B cell (primary cell): ENCODE results near the gene ROR2. TPM values are rescaled to one million over a fixed set of nuclear protein-coding genes. Genes with fewer than 3 reads are reported as not detected.
"Not testable (repeated sequence)": the region's sequence is repeated elsewhere in the genome, so short reads cannot be mapped to it uniquely, and the experiment has no call there.

Experiments
- ATAC-seq: fragments of 200-7000 bp; cut with Tn5 transposase; one replicate; pipeline ENCODE4 v1.10.0; 2021; ENCODE audit warnings: low read depth, mild to moderate bottlenecking, moderate number of reproducible peaks, moderate library complexity
- CTCF ChIA-PET: fragments of 350-600 bp; sonication (Branson Sonifier 250); formaldehyde crosslinking; loops from one replicate; lab custom pipeline; 2021; ENCODE audit warnings: antibody characterized with exemption, inconsistent platforms; lab: Charles Lee
- POLR2A ChIA-PET: fragments of 350-600 bp; sonication (Branson Sonifier 250); formaldehyde crosslinking; loops from one replicate; lab custom pipeline; 2021; ENCODE audit warnings: antibody characterized with exemption; lab: Charles Lee
- DNase-seq: peaks from one replicate; pipeline ENCODE4 v3.0.0; 2013
- H2AFZ ChIP-seq: 2 replicates; pipeline ENCODE4 v1.6.1; 2012; ENCODE audit warnings: mild to moderate bottlenecking, low read depth, low read length; ENCODE audit not compliant: insufficient read depth, poor library complexity, severe bottlenecking
- H3K27ac ChIP-seq, 2 donors: 1 replicate in 1 of 2; 2 replicates in 1 of 2; pipeline ENCODE4 v1.5.1; 2012 to 2013; ENCODE audit warnings: low read length in 2 of 2, mild to moderate bottlenecking in 2 of 2, moderate library complexity in 1 of 2
- H3K27me3 ChIP-seq, 4 experiments: fragments of 200-600 bp in 1 of 4; sonication (generic) in 1 of 4; replicated peaks in 1 of 4; 1 replicate in 2 of 4; 2 replicates in 2 of 4; pipeline versions ENCODE4 v1.6.1 to v1.7.0; 2013 to 2016; ENCODE audit warnings: low read length in 3 of 4, mild to moderate bottlenecking in 2 of 4, mixed read lengths in 1 of 4, moderate library complexity in 1 of 4; ENCODE audit not compliant: insufficient read depth in 4 of 4, control insufficient read depth in 3 of 4; ENCODE audit errors: control extremely low read depth in 1 of 4
- H3K36me3 ChIP-seq, 2 experiments: replicated peaks in 1 of 2; 1 replicate in 1 of 2; 2 replicates in 1 of 2; pipeline versions ENCODE4 v1.6.1 to v1.7.1; 2013; ENCODE audit warnings: low read length in 1 of 2; ENCODE audit not compliant: insufficient read depth in 2 of 2, control insufficient read depth in 1 of 2; ENCODE audit errors: control extremely low read depth in 1 of 2, extremely low read depth in 1 of 2
- H3K4me1 ChIP-seq, 2 donors: fragments of 200-600 bp in 1 of 2; sonication (generic) in 1 of 2; 1 replicate in 1 of 2; 2 replicates in 1 of 2; pipeline versions ENCODE4 v1.5.1 to v1.6.1; 2013 to 2017; ENCODE audit warnings: low read length in 2 of 2; ENCODE audit not compliant: control insufficient read depth in 2 of 2, insufficient read depth in 2 of 2
- H3K4me2 ChIP-seq: replicated peaks from 2 replicates; pipeline ENCODE3; 2012; ENCODE audit warnings: mild to moderate bottlenecking, low read depth, low read length; ENCODE audit not compliant: poor library complexity, severe bottlenecking
- H3K4me3 ChIP-seq, 5 experiments: fragments of 200-600 bp in 1 of 5; sonication (generic) in 1 of 5; 1 replicate in 3 of 5; 2 replicates in 2 of 5; pipeline versions ENCODE4 v1.5.1 to v1.7.0; 2011 to 2016; ENCODE audit warnings: low read length in 4 of 5, mild to moderate bottlenecking in 4 of 5, low read depth in 2 of 5, control low read depth in 1 of 5, moderate library complexity in 1 of 5; ENCODE audit not compliant: insufficient read depth in 1 of 5; ENCODE audit errors: control extremely low read depth in 1 of 5, extremely low read depth in 1 of 5
- H3K79me2 ChIP-seq: fragments of 200-600 bp; sonication (generic); one replicate; pipeline ENCODE4 v1.6.0; 2016; ENCODE audit warnings: low read length; ENCODE audit not compliant: control insufficient read depth, insufficient read depth
- H3K9ac ChIP-seq: fragments of 200-600 bp; sonication (generic); 2 replicates; pipeline ENCODE4 v1.6.1; 2017; ENCODE audit warnings: mild to moderate bottlenecking, low read length, moderate library complexity
- H3K9me3 ChIP-seq, 3 donors: one replicate each; pipeline versions ENCODE4 v1.6.1 to v1.7.1; 2013; ENCODE audit warnings: low read length in 2 of 3; ENCODE audit not compliant: control insufficient read depth in 2 of 3, insufficient read depth in 1 of 3; ENCODE audit errors: control extremely low read depth in 1 of 3
- H4K20me1 ChIP-seq: 2 replicates; pipeline ENCODE4 v1.6.0; 2012; ENCODE audit warnings: mild to moderate bottlenecking, low read length; ENCODE audit not compliant: insufficient read depth, control insufficient read depth, poor library complexity, severe bottlenecking
- H3K27ac Mint-ChIP-seq: one replicate; pipeline ENCODE4 v1.8.0; 2021; ENCODE audit warnings: mixed read lengths
- H3K27me3 Mint-ChIP-seq: one replicate; pipeline ENCODE4 v1.8.0; 2021; ENCODE audit warnings: mixed read lengths
- H3K4me1 Mint-ChIP-seq: one replicate; pipeline ENCODE4 v1.8.0; 2021; ENCODE audit warnings: mixed read lengths
- H3K4me3 Mint-ChIP-seq: one replicate; pipeline ENCODE4 v1.8.0; 2021; ENCODE audit warnings: mixed read lengths
- H3K9me3 Mint-ChIP-seq: one replicate; pipeline ENCODE4 v1.8.0; 2022; ENCODE audit warnings: mixed read lengths; ENCODE audit not compliant: insufficient read depth
- WGBS: methylation state at CpG from one replicate; pipeline ENCODE4 v1.1.5; 2013; ENCODE audit warnings: missing lambda C conversion rate; ENCODE audit not compliant: insufficient coverage; 5-methylcytosine and 5-hydroxymethylcytosine counted together
- intact Hi-C: fragments of 100-400 bp; cut with micrococcal nuclease; formaldehyde crosslinking; loops from one replicate; pipeline ENCODE4 v1.10.0; 2022
- polyA plus RNA-seq: library from polyadenylated mRNA; depleted of rRNA; stranded (reverse); fragments of >200 nt; gene quantifications from 2 replicates; pipeline ENCODE4 v1.2.3, GENCODE V29; 2012
- total RNA-seq, 2 donors: library from RNA; stranded (reverse); fragments of 120-200 nt in 1 of 2; gene quantifications; 1 replicate in 1 of 2; 2 replicates in 1 of 2; pipeline versions ENCODE4 v1.2.3 to v1.2.4, GENCODE V29; 2013 to 2022

Gene ROR2
- total and polyA plus RNA-seq, 2 donors (not counting 1 experiment from before 2014, with no cell fraction given), result 0.21 to 0.49 TPM

DNA sequence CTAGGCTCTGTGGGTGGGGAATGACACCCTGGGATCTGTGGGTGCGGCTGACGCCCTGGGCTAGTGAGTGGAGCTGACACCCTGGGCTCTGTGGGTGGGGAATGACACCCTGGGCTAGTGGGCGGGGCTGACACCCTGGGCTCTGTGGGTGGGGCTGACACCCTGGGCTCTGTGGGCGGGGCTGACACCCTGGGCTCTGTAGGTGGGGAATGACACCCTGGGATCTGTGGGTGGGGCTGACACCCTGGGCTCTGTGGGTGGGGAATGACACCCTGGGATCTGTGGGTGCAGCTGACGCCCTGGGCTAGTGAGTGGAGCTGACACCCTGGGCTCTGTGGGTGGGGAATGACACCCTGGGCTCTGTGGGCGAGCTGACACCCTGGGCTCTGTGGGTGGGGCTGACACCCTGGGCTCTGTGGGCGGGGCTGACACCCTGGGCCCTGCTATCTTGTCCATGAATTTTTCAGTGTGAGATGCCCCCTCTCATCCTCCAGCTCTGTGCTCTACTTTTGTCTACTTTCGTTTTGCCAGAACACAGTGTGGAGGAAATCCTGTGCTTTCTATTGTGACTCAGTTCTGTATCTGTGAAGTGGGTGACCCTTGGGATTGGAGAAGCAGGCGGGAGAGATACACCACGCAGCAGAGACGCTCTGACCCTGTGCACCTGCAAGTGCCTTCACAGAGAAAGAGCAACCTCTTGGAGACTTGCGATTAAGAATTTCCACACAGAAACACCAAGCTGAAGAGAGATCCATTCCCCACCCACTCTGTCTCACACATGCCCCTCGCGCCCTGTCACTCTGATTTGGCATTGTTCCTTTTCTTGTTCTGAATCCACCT, 151.5 kb downstream of the ROR2 start:
- H3K9me3 Mint-ChIP-seq, POLR2A ChIA-PET, H3K36me3 ChIP-seq, intact Hi-C loops, H3K27ac Mint-ChIP-seq, H3K27me3 ChIP-seq, H4K20me1 ChIP-seq, CTCF ChIA-PET, H3K79me2 ChIP-seq, H3K27me3 Mint-ChIP-seq, H3K9me3 ChIP-seq, H3K9ac ChIP-seq: not testable (repeated sequence)
- peak overlapping the region; percentile 37 for H3K4me2 ChIP-seq
- Mint-ChIP-seq H3K4me3 (peak overlapping the region; percentile 69), H3K4me1 (peaks cover 13% of the 10 kb centered on the region)
- peaks cover 0 to 12% of the 10 kb centered on the region in 2 donors for H3K4me1 ChIP-seq
- peak overlapping the region in 1 of 2 donors; percentile 12 for H3K27ac ChIP-seq
- DNase-seq (peak; percentile 12), ATAC-seq (peak; percentile 28)
- H2AFZ ChIP-seq, result peak overlapping the region; percentile 42
- 65% methylated on average over 10 of the region's 14 CpGs for WGBS
- H3K4me3 ChIP-seq, result peak overlapping the region in 1 of 5 experiments; percentile 29

DNA sequence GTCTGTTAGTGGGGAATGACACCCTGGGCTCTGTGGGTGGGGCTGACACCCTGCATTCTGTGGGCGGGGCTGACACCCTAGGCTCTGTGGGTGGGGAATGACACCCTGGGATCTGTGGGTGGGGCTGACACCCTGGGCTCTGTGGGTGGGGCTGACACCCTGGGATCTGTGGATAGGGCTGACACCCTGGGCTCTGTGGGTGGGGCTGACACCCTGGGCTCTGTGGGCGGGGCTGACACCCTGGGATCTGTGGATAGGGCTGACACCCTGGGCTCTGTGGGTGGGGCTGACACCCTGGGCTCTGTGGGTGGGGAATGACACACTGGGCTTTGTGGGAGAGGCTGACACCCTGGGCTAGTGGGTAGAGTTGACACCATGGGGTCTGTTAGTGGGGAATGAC, 152.5 kb downstream of the ROR2 start:
- H3K27me3 ChIP-seq, H2AFZ ChIP-seq, ATAC-seq, CTCF ChIA-PET, intact Hi-C loops, H3K4me2 ChIP-seq, H3K36me3 ChIP-seq, H3K79me2 ChIP-seq, H3K27me3 Mint-ChIP-seq, H3K9ac ChIP-seq, H3K4me3 ChIP-seq, H3K9me3 Mint-ChIP-seq, H3K9me3 ChIP-seq, H3K4me3 Mint-ChIP-seq, POLR2A ChIA-PET, H4K20me1 ChIP-seq, H3K27ac Mint-ChIP-seq, H3K27ac ChIP-seq, DNase-seq: not testable (repeated sequence)
- H3K4me1 ChIP-seq, result peaks cover 0 to 12% of the 10 kb centered on the region in 2 donors
- WGBS, result no CpG with 5 or more reads among the region's 2 CpGs
- H3K4me1 Mint-ChIP-seq, result peaks cover 13% of the 10 kb centered on the region

DNA sequence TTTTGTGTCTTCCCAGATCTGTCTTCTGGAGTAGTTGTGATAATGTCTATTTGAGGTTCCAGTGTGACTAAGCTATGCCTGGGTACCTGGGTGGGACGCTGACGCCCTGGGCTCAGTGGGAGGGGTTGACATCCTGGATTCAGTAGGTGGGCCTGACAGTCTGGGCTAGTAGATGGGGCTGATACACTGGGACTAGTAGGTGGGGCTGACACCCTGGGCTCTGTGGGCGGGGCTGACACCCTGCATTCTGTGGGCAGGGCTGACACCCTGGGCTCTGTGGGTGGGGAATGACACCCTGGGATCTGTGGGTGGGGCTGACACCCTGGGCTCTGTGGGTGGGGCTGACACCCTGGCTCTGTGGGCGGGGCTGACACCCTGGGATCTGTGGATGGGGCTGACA, 153.5 kb downstream of the ROR2 start:
- H3K4me3 ChIP-seq, H3K79me2 ChIP-seq, H3K4me3 Mint-ChIP-seq, H3K27me3 ChIP-seq, DNase-seq, CTCF ChIA-PET, H3K4me2 ChIP-seq, ATAC-seq, H3K27ac Mint-ChIP-seq, intact Hi-C loops, H3K27me3 Mint-ChIP-seq, H3K36me3 ChIP-seq, H4K20me1 ChIP-seq, H3K27ac ChIP-seq, H3K9me3 Mint-ChIP-seq, H3K9ac ChIP-seq, H2AFZ ChIP-seq, H3K9me3 ChIP-seq, POLR2A ChIA-PET: not testable (repeated sequence)
- peaks cover 13% of the 10 kb centered on the region for H3K4me1 Mint-ChIP-seq
- WGBS, result 91% methylated on average over 3 of the region's 4 CpGs
- H3K4me1 ChIP-seq, result peaks cover 0 to 12% of the 10 kb centered on the region in 2 donors
